GM18502 (cell line): ENCODE measurements around the gene PNN.
"Not testable (repeated sequence)": the region's sequence is repeated elsewhere in the genome, so short reads cannot be mapped to it uniquely, and the experiment has no call there.

Experiments
- ATAC-seq: cut with Tn5 transposase; IDR thresholded peaks from one replicate; pipeline ENCODE4 v1.9.1; 2021; ENCODE audit warnings: mild to moderate bottlenecking; ENCODE audit not compliant: unreplicated experiment, poor library complexity

The PNN gene

GRCh38 chr14:39180553-39180952 is 5.5 kb downstream of the PNN start:
- ATAC-seq = no peak

DNA sequence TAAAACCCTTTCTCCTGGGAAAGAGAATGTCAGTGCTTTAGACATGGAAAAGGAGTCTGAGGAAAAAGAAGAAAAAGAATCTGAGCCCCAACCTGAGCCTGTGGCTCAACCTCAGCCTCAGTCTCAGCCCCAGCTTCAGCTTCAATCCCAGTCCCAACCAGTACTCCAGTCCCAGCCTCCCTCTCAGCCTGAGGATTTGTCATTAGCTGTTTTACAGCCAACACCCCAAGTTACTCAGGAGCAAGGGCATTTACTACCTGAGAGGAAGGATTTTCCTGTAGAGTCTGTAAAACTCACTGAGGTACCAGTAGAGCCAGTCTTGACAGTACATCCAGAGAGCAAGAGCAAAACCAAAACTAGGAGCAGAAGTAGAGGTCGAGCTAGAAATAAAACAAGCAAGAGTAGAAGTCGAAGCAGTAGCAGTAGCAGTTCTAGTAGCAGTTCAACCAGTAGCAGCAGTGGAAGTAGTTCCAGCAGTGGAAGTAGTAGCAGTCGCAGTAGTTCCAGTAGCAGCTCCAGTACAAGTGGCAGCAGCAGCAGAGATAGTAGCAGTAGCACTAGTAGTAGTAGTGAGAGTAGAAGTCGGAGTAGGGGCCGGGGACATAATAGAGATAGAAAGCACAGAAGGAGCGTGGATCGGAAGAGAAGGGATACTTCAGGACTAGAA is 6.1 kb downstream of the PNN start:
- no peak for ATAC-seq

DNA sequence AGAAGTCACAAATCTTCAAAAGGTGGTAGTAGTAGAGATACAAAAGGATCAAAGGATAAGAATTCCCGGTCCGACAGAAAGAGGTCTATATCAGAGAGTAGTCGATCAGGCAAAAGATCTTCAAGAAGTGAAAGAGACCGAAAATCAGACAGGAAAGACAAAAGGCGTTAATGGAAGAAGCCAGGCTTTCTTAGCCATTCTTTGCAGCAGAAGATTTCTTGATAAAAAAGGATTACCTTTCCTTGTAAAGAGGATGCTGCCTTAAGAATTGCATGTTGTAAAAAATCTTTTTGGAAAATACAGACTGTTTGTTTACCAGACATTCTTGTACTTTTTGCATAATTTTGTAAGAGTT is 6.6 kb downstream of the PNN start:
- ATAC-seq = no peak

DNA sequence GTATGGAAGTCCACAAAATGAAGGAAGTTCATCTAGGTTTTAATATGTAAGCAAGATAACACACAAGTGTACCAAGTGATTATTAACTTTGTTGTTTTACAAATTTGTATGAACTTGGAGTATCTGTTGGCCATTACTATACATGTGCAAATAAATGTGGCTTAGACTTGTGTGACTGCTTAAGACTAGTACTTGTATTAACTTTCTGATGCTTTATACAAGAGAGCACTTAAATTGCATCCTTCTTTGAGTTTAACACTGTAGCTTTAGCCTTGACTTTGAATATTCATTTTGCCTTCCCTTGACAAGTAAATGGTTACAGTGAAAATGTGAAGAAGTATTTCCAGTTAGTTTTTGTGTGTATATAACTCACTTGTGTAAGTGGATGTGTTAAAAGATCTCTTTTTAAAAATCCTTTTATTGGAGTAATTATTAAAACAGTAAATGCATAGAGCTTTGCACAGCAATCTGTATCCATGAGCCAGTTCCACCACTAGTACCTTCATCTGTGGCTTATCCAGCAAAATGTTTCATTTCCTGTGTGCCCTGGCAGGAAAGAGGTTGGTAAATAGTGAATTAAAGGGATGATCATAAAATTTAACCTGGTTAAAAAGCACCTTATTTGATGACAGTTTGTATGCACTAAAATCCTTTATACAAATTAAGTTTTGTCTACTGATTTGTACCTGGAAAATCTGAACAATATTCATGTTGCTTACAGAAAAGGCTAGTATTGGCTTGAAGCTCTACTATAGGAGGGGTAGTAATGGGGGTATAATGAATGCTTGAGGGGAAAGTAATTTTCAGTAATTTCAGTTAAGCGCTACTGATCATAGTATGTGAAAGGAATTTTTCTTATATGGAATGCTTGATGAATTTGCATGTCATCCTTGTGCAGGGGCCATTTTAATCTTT is 8.0 kb downstream of the PNN start:
- no peak for ATAC-seq

GRCh38 chr14:39183685-39184003 is 8.6 kb downstream of the PNN start:
- not testable (repeated sequence) for ATAC-seq

- no peak for ATAC-seq
These were observed 9.7 kb downstream of the PNN start for GRCh38 chr14:39184628-39185255.

DNA sequence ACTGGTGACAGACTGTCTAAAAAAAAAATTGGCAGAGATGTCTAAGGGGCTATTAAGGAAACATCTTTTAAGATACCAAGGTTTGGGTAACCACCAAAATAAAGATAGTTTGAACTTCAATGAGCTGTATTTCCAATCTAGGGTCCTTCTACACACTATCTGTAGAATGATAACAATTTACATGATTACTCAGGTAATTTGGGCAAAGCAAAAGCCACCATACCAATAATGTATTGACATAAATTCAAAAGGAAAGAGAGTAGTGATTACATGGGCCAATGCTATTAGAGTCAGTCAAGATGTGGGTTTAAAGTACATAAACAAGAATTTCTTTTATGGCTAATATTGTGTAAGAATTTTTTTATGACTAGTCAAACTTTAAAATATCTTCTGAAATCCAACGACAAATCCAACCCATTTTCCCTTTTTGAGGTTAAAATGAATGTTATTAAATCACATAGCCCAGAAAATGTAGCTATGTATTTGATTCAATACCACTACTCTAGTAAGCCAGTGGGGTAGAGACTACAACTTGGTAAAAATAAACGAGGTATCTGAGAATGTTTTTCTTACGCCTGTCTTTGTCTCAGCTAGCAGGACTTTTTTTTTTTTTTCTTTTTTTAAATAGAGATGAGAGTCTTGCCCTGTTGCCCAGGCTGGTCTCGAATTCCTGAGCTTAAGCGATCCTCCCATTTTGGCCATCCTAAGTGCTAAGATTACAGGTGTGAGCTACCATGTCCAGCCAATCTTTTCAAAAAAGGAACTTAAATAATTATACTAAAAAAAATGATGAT is 10.4 kb downstream of the PNN start:
- ATAC-seq = no peak

GRCh38 chr14:39186941-39187525 is 12.0 kb downstream of the PNN start:
- ATAC-seq = no peak

DNA sequence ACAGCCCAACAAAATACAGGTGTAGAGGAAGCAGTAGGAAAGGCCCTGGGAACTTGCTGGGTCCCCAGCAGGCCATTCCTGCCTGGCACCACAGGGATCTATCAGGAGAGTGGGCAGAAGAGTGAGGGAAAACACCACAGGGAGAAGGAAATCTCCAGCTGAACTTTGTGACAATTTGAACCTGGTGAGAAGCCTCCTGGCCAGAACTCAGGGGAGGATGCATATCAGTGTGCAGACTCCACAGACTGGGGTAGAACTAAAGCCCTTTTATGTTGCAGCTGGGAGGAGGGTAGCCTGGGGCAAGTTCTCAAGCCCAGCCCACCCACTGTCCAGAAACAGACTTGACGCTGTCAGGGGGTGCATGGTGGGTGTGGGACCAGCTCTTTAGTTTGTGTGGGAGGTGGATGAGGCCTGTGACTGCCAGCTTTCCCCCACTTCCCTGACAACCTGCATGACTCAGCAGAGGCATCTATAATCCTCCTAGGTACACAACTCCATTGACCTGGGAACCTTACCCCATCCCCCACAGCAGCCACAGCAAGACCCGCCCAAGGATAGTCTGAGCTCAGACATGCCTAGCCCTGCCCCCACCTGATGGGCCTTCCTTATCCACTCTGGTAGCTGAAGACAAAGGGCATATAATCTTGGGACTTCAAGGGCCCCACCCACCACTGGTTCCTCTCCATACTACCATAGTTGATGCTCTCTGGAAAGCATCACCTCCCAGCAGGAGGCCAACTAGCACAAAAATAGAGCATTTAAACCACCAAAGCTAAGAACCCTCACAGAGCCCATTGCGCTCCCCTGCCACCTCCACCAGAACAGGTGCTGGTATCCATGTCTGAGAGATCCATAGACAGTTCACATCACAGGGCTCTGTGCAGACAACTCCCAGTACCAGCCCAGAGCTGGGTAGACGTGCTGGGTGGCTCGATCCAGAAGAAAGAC is 28.9 kb downstream of the PNN start:
- ATAC-seq = no peak

DNA sequence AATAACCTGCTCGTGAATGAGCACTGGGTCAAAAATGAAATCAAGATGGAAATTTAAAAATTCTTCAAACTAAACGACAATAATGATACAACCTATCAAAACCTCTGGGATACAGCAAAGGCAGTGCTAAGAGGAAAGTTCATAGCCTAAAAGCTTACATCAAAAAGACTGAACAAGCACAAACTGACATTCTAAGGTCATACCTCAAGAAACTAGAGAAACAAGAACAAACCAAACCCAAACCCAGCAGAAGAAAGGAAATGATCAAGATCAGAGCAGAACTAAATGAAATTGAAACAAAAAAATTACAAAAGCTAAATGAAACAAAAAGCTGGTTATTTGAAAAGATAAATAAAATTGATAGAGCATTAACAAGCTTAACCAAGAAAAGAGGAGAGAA is 32.4 kb downstream of the PNN start:
- ATAC-seq = not testable (repeated sequence)

DNA sequence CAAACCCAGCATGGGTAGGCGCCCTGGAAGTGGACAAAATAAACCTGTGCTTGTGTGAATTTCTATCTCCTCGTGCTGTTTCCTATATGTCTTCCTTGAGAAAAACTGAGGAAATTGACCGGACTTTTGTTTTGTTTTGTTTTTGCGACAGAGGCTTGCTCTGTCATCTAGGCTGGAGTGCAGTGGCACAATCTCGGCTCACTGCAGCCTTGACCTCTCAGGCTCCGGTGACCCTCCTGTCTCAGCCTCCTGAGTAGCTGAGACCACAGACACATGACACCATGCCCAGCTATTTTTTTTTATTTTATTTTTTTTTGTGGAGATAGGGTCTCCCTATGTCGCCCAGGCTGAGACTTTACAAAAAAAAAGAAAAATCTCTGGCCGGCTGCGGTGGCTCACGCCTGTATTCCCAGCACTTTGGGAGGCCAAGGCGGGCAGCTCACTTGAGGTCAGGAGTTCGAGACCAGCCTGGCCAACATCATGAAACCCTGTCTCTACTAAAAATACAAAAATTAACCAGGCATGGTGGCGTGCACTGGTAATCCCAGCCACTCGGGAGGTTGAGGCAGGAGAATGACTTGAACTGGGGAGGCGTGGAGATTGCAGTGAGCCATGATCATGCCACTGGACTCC is 36.2 kb downstream of the PNN start:
- ATAC-seq = no peak

DNA sequence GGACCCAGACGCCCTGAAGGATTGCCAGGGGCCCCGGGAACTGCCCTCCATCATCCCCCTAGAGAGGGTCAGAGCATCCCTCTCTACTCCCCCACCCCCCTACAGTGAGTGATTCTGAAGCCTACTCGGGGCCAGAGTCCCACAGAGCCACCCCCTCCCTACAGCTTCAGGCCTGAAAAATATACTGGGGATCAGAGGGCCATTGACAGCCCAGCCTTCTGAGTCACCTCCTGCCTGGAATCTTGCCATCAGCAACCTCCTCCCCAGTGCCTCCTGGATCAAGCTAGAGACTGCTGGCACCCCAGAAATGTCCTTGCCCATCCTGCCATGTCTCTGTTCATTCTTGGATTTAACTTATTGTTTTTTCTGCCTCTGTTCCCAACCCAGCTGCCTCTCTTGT is 37.0 kb downstream of the PNN start:
- no peak for ATAC-seq

- ATAC-seq = no peak
These were observed 37.6 kb downstream of the PNN start for GRCh38 chr14:39212693-39213092.

DNA sequence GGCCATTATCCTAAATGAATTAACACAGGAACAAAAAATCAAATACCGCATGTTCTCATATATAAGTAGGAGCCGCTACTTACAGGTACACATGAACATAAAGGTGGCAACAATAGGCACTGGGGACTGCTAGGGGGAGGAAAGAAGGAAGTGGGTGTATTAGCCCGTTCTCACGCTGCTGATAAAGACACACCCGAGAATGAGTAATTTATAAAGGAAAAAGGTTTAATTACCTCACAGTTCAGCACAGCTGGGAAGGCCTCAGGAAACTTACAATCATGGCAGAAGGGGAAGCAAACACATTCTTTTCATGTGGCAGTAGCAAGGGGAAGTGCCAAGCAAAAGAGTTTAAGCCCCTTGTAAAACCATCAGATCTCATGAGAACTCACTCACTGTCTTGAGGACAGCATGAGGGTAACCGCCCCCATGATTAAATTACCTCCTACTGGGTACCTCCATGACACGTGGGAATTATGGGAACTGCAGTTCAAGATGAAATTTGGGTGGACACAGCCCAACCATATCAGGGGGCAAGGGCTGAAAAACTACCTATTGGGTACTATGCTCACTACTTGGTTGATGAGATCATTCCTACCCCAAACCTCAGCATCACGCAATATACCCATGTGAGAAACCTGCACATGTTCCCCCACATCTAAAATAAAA is 42.3 kb downstream of the PNN start:
- no peak for ATAC-seq

GRCh38 chr14:39218171-39218769 is 43.2 kb downstream of the PNN start:
- ATAC-seq = no peak

DNA sequence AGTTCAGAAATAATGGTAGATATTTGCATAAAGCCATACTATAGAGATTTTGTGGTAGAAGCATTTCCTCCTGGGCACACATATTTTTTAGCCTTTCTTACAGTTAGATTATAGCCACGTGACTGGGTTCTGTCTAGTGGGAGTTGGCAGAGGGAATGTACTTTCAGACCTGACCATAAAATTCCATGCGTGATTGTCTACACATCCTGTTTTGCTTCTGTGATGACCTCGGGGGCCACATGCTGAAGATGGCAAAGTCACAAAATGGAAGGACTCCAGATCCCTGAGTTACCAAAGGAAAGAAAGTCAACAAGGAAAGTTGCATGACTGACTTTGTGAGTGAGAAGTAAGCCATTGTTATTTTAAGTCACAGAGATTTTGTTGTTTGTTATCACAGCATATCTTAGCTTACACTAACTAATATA is 44.0 kb downstream of the PNN start:
- peak; percentile 79 for ATAC-seq

DNA sequence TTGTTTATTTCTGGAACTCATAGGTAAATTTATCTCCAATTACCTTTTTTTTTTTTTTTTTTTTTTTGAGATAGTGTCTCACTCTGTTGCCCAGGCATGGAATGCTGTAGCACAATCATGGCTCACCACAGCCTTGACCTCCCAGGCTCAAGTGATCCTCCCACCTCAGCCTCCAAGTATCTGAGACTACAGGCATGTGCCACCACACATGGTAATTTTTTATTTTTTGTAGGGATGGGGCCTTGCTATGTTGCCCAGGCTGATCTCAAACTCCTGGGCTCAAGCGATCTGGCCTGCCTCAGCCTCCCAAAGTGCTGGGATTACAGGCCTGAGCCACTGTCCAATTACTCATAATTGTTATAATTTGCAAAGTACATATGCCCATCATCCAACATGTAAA is 45.4 kb downstream of the PNN start:
- not testable (repeated sequence) for ATAC-seq

- ATAC-seq = no peak
These were observed 53.0 kb downstream of the PNN start for GRCh38 chr14:39228044-39228443.
